ENCODE measurements around the gene GSG1L2.

Gene GSG1L2

GRCh38 chr17:9802294-9802693 lies 19.6 kb downstream of the GSG1L2 start:
- no peaks in the 10 kb centered on the region for H3K9me2 ChIP-seq (ENCODE audit: low read depth, low read length)
- H3K4me1 ChIP-seq (ENCODE audit: insufficient read depth, low read length, severe bottlenecking) = no peaks in the 10 kb centered on the region
- no peak overlapping the region for H2AFZ ChIP-seq (ENCODE audit: low read length)
- no peaks in the 10 kb centered on the region for H3K36me3 ChIP-seq (ENCODE audit: insufficient read depth, low read length)
- no peak overlapping the region for H3K9ac ChIP-seq (ENCODE audit: low read length)
- TF ChIP-seq, protein P1, sequence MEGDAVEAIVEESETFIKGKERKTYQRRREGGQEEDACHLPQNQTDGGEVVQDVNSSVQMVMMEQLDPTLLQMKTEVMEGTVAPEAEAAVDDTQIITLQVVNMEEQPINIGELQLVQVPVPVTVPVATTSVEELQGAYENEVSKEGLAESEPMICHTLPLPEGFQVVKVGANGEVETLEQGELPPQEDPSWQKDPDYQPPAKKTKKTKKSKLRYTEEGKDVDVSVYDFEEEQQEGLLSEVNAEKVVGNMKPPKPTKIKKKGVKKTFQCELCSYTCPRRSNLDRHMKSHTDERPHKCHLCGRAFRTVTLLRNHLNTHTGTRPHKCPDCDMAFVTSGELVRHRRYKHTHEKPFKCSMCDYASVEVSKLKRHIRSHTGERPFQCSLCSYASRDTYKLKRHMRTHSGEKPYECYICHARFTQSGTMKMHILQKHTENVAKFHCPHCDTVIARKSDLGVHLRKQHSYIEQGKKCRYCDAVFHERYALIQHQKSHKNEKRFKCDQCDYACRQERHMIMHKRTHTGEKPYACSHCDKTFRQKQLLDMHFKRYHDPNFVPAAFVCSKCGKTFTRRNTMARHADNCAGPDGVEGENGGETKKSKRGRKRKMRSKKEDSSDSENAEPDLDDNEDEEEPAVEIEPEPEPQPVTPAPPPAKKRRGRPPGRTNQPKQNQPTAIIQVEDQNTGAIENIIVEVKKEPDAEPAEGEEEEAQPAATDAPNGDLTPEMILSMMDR (IDR thresholded peaks at IDR 0.05; ENCODE audit: low read length) = no peak
- TF ChIP-seq EZH2 (IDR thresholded peaks at IDR 0.05; ENCODE audit: borderline replicate concordance, low read length) = no peak
- no peak overlapping the region for H3K4me3 ChIP-seq (ENCODE audit: low read depth, low read length, poor library complexity, severe bottlenecking)
- no peaks in the 10 kb centered on the region for H3K9me3 ChIP-seq (ENCODE audit: low read length)
- no peak overlapping the region for H3K27ac ChIP-seq (ENCODE audit: low read depth, low read length, poor library complexity, severe bottlenecking)
- H3F3A ChIP-seq (ENCODE audit: insufficient read depth, low read length) = no peaks in the 10 kb centered on the region
- no peak overlapping the region for H3K4me2 ChIP-seq (ENCODE audit: low read length)
- H3K79me2 ChIP-seq (ENCODE audit: insufficient read depth, low read length) = no peaks in the 10 kb centered on the region
- no peaks in the 10 kb centered on the region for H3K27me3 ChIP-seq (ENCODE audit: insufficient read depth, low read length)
- H4K20me1 ChIP-seq (ENCODE audit: insufficient read depth, low read length) = no peaks in the 10 kb centered on the region

GRCh38 chr17:9801505-9801904 lies 20.4 kb downstream of the GSG1L2 start:
- H3K4me1 ChIP-seq (ENCODE audit: insufficient read depth, low read length, severe bottlenecking) = no peaks in the 10 kb centered on the region

DNA sequence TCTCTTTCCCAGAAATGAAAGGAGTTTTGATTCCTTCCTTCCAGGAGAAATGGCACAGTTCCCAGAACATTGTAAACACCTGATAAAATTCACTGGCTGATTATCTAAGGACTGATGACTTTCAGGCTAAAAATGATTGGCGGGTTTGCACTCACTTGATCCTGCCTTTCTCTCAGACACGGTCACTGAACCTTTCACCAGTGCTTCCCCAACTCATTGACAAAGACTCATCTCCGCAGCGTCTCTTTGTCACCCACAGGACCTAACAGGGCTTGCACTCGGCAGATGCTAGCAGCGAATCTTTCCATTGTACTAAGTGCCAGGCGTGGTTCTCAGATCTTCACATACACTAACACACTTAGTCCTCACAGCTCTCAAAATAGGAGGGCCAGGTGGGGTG lies 23.2 kb downstream of the GSG1L2 start:
- no peak overlapping the region for H2AFZ ChIP-seq (ENCODE audit: low read length)

More at GRCh38 chr17:9801505-9801904, 20.4 kb downstream of the GSG1L2 start:
- no peak overlapping the region for H3K27ac ChIP-seq (ENCODE audit: low read depth, low read length, poor library complexity, severe bottlenecking)
- no peak overlapping the region for H3K4me3 ChIP-seq (ENCODE audit: low read depth, low read length, poor library complexity, severe bottlenecking)
- H3K9ac ChIP-seq (ENCODE audit: low read length) = no peak overlapping the region
- TF ChIP-seq, protein P1 (IDR thresholded peaks at IDR 0.05; ENCODE audit: low read length) = no peak
- TF ChIP-seq EZH2 (IDR thresholded peaks at IDR 0.05; ENCODE audit: borderline replicate concordance, low read length) = no peak
- H3K9me2 ChIP-seq (ENCODE audit: low read depth, low read length) = no peaks in the 10 kb centered on the region
- no peaks in the 10 kb centered on the region for H4K20me1 ChIP-seq (ENCODE audit: insufficient read depth, low read length)
- H2AFZ ChIP-seq (ENCODE audit: low read length) = no peak overlapping the region
- H3K36me3 ChIP-seq (ENCODE audit: insufficient read depth, low read length) = no peaks in the 10 kb centered on the region
- H3K79me2 ChIP-seq (ENCODE audit: insufficient read depth, low read length) = no peaks in the 10 kb centered on the region
- H3K4me2 ChIP-seq (ENCODE audit: low read length) = no peak overlapping the region
- H3K27me3 ChIP-seq (ENCODE audit: insufficient read depth, low read length) = no peaks in the 10 kb centered on the region
- no peaks in the 10 kb centered on the region for H3F3A ChIP-seq (ENCODE audit: insufficient read depth, low read length)
- H3K9me3 ChIP-seq (ENCODE audit: low read length) = no peaks in the 10 kb centered on the region

More for the DNA sequence above, 23.2 kb downstream of the GSG1L2 start:
- Histone ChIP-seq H4K20me1 (ENCODE audit: insufficient read depth, low read length) (no peaks in the 10 kb centered on the region), H3K4me1 (ENCODE audit: insufficient read depth, low read length, severe bottlenecking) (no peaks in the 10 kb centered on the region), H3K9me3 (ENCODE audit: low read length) (no peaks in the 10 kb centered on the region), H3K27me3 (ENCODE audit: insufficient read depth, low read length) (no peaks in the 10 kb centered on the region), H3K27ac (ENCODE audit: low read depth, low read length, poor library complexity, severe bottlenecking) (no peak overlapping the region), H3K4me2 (ENCODE audit: low read length) (no peak overlapping the region), H3K9me2 (ENCODE audit: low read depth, low read length) (no peaks in the 10 kb centered on the region), H3K4me3 (ENCODE audit: low read depth, low read length, poor library complexity, severe bottlenecking) (no peak overlapping the region), H3K9ac (ENCODE audit: low read length) (no peak overlapping the region), H3F3A (ENCODE audit: insufficient read depth, low read length) (no peaks in the 10 kb centered on the region), H3K79me2 (ENCODE audit: insufficient read depth, low read length) (no peaks in the 10 kb centered on the region), H3K36me3 (ENCODE audit: insufficient read depth, low read length) (no peaks in the 10 kb centered on the region)
- no peak for TF ChIP-seq EZH2 (IDR thresholded peaks at IDR 0.05; ENCODE audit: borderline replicate concordance, low read length)
- TF ChIP-seq, protein P1 (IDR thresholded peaks at IDR 0.05; ENCODE audit: low read length) = no peak
